ENCODE data around the gene ZSCAN4. TPM values are rescaled to one million over a fixed set of nuclear protein-coding genes. Genes with fewer than 3 reads are reported as not detected.

ZSCAN4 gene
- total and polyA plus RNA-seq, 11 donors = 0.03 to 0.14 (median 0.11) TPM; not detected in 8

GRCh38 chr19:57633832-57634131 lies 35.0 kb upstream of the ZSCAN4 start:
- Histone ChIP-seq H3K27me3 (no peaks in the 10 kb centered on the region), H3K27ac (peak overlapping the region in 9 of 12 donors; percentile 78 to 92 (median 85)), H3K4me3 (peak overlapping the region; percentile 68 to 93 (median 86)), H3K36me3 (peaks cover 4 to 54% (median 37%) of the 10 kb centered on the region in 9 donors), H3K9me3 (peaks cover 0 to 52% (median 30%) of the 10 kb centered on the region in 12 donors), H3K4me1 (peaks cover 0 to 16% (median 12%) of the 10 kb centered on the region in 12 donors)
- intact Hi-C loops (cut with DNase I) = loop anchor here in 3 of 10 donors (1.0 to 2.0 kb wide), 3 partner anchors 19 to 48 kb away; partner anchors contain the start of genes ZNF551 (in 2 of the 3) and ZNF134 (in 1 of the 3)
- TF ChIP-seq POLR2A (IDR thresholded peaks at IDR 0.05) (no peak), CTCF (IDR thresholded peaks at IDR 0.05) (no peak)
- DNase-seq (no peak), ATAC-seq (peak in 2 of 4 donors; percentile 13 to 51)
- WGBS, 4 donors = 31 to 46% (median 37%) methylated on average over 6 of the region's 6 CpGs

GRCh38 chr19:57637379-57637778 lies 31.4 kb upstream of the ZSCAN4 start:
- H3K27ac ChIP-seq = no peak overlapping the region
- H3K4me3 ChIP-seq = no peak overlapping the region
- 87 to 98% (median 95%) methylated on average over 4 of the region's 4 CpGs for WGBS, 4 donors
- ATAC-seq (no peak), DNase-seq (no peak)
- H3K27me3 ChIP-seq = no peaks in the 10 kb centered on the region
- TF ChIP-seq POLR2A (IDR thresholded peaks at IDR 0.05) (no peak), CTCF (IDR thresholded peaks at IDR 0.05) (no peak)
- peaks cover 0 to 78% (median 53%) of the 10 kb centered on the region in 12 donors for H3K9me3 ChIP-seq
- intact Hi-C loops (cut with DNase I) = no loop called here
- H3K4me1 ChIP-seq = peaks cover 0 to 17% (median 12%) of the 10 kb centered on the region in 12 donors
- peaks cover 22 to 80% (median 73%) of the 10 kb centered on the region in 9 donors for H3K36me3 ChIP-seq

- TF ChIP-seq CTCF (IDR thresholded peaks at IDR 0.05) = no peak
- Histone ChIP-seq H3K4me3 (no peak overlapping the region), H3K27me3 (no peaks in the 10 kb centered on the region), H3K9me3 (peaks cover 0 to 87% (median 60%) of the 10 kb centered on the region in 12 donors), H3K4me1 (peaks cover 0 to 9% (median 0%) of the 10 kb centered on the region in 12 donors), H3K27ac (no peak overlapping the region), H3K36me3 (peaks cover 22 to 73% (median 53%) of the 10 kb centered on the region in 9 donors)
- intact Hi-C loops (cut with DNase I) = no loop called here
- DNase-seq = no peak
- whole genome bisulfite sequencing, 4 donors = 89 to 98% (median 92%) methylated on average over 4 of the region's 4 CpGs
- ATAC-seq = no peak
Observed at GRCh38 chr19:57641715-57642234, 27.0 kb upstream of the ZSCAN4 start.

- Histone ChIP-seq H3K36me3 (peaks cover 18 to 66% (median 46%) of the 10 kb centered on the region in 9 donors), H3K4me3 (no peak overlapping the region), H3K9me3 (peaks cover 0 to 81% (median 52%) of the 10 kb centered on the region in 12 donors), H3K27ac (no peak overlapping the region), H3K27me3 (no peaks in the 10 kb centered on the region), H3K4me1 (peaks cover 0 to 9% (median 0%) of the 10 kb centered on the region in 12 donors)
- TF ChIP-seq CTCF (IDR thresholded peaks at IDR 0.05) = no peak
- no peak for TF ChIP-seq POLR2A (IDR thresholded peaks at IDR 0.05)
- ATAC-seq (no peak), DNase-seq (no peak)
- 59 to 74% (median 64%) methylated on average over 4 of the region's 4 CpGs for whole genome bisulfite sequencing, 4 donors
- intact Hi-C loops (cut with DNase I) = no loop called here
Observed at GRCh38 chr19:57642396-57643046, 26.2 kb upstream of the ZSCAN4 start.

All from heart left ventricle (tissue), 16 donors.